HuH-7 (cell line): ENCODE data around the gene AVL9.
"Not testable (repeated sequence)": the region's sequence is repeated elsewhere in the genome, so short reads cannot be mapped to it uniquely, and the experiment has no call there.

Experiments used
- DNase-seq: peaks from one replicate; pipeline ENCODE4 v3.0.0; 2011; ENCODE audit warnings: low spot score

AVL9 gene

GRCh38 chr7:32591938-32592337 lies 96.6 kb downstream of the AVL9 start:
- DNase-seq, result no peak

- DNase-seq, result no peak
Measured at GRCh38 chr7:32592701-32593100, 97.4 kb downstream of the AVL9 start.

GRCh38 chr7:32594965-32595490 lies 99.7 kb downstream of the AVL9 start:
- DNase-seq, result no peak

- DNase-seq, result not testable (repeated sequence)
Measured at GRCh38 chr7:32601196-32601595, 105.9 kb downstream of the AVL9 start.

GRCh38 chr7:32602470-32602869 lies 107.2 kb downstream of the AVL9 start:
- DNase-seq, result no peak

GRCh38 chr7:32603492-32603891 lies 108.2 kb downstream of the AVL9 start:
- not testable (repeated sequence) for DNase-seq

GRCh38 chr7:32604047-32604446 lies 108.8 kb downstream of the AVL9 start:
- DNase-seq, result not testable (repeated sequence)

GRCh38 chr7:32605032-32605431 lies 109.7 kb downstream of the AVL9 start:
- no peak for DNase-seq

GRCh38 chr7:32609463-32609862 lies 114.2 kb downstream of the AVL9 start:
- DNase-seq, result no peak

GRCh38 chr7:32611201-32612099 lies 116.2 kb downstream of the AVL9 start:
- no peak for DNase-seq

GRCh38 chr7:32616625-32617024 lies 121.3 kb downstream of the AVL9 start:
- no peak for DNase-seq

- DNase-seq, result no peak
Measured at GRCh38 chr7:32618470-32618869, 123.2 kb downstream of the AVL9 start.

- no peak for DNase-seq
Measured at GRCh38 chr7:32618987-32619386, 123.7 kb downstream of the AVL9 start.

GRCh38 chr7:32619416-32619815 lies 124.1 kb downstream of the AVL9 start:
- not testable (repeated sequence) for DNase-seq

GRCh38 chr7:32631021-32631420 lies 135.7 kb downstream of the AVL9 start:
- DNase-seq, result no peak

- not testable (repeated sequence) for DNase-seq
Measured at GRCh38 chr7:32631590-32632497, 136.6 kb downstream of the AVL9 start.

- not testable (repeated sequence) for DNase-seq
Measured at GRCh38 chr7:32633446-32633845, 138.2 kb downstream of the AVL9 start.

- DNase-seq, result not testable (repeated sequence)
Measured at GRCh38 chr7:32634798-32635393, 139.6 kb downstream of the AVL9 start.

GRCh38 chr7:32636725-32637462 lies 141.6 kb downstream of the AVL9 start:
- not testable (repeated sequence) for DNase-seq

GRCh38 chr7:32637611-32638010 lies 142.3 kb downstream of the AVL9 start:
- DNase-seq, result not testable (repeated sequence)
